A549 treated with ZK216348 at 1 μM for 4 hours (cell line): ENCODE results near the gene C17orf78. TPM values are rescaled to one million over a fixed set of nuclear protein-coding genes. Genes with fewer than 3 reads are reported as not detected.

ENCODE experiments used
- total RNA-seq: library from RNA; stranded (reverse); fragments of 200-300 nt; extraction: Qiagen RNA extraction; gene quantifications from 5 replicates; pipeline ENCODE4 v1.2.3, GENCODE V29; 2022; ENCODE audit warnings: low read depth

C17orf78 gene
- not detected in 5 replicates for total RNA-seq

GRCh38 chr17:37375706-37376105, at the start of gene C17orf78:
Gene C17orf78 (plus strand): TSS chr17:37375985. CDS start chr17:37376093, 108 bp downstream.

GRCh38 chr17:37406635-37407461, 31.1 kb downstream of the C17orf78 start, which contains the start of the genes ACACA and TADA2A:
Gene ACACA (minus strand): TSS chr17:37406836. CDS start chr17:37406299, 537 bp downstream.
Gene TADA2A (plus strand): TSS chr17:37406886. CDS start chr17:37411366, 4,480 bp downstream.

Other genes with a start within 250 kb of the C17orf78 start
- gene ACACA, start 30.9 kb downstream of the C17orf78 start, total RNA-seq = 46.1 to 60.8 TPM (median 52.1 TPM) in 5 replicates
- gene TADA2A, start 30.9 kb downstream of the C17orf78 start, total RNA-seq = 12.4 to 18.5 TPM (median 13.0 TPM) in 5 replicates
- gene DUSP14, start 113.9 kb downstream of the C17orf78 start, total RNA-seq = 42.2 to 50.6 TPM (median 48.9 TPM) in 5 replicates
- 11.6 to 15.1 TPM (median 12.9 TPM) in 5 replicates for gene SYNRG, start 233.4 kb downstream of the C17orf78 start, total RNA-seq